Activated CD8-positive, alpha-beta memory T cell treated with anti-CD3 and anti-CD28 coated beads for 1 hour (primary cell): ENCODE measurements around the gene CILP.

Experiments
- DNase-seq, 2 donors: peaks; one replicate each; pipeline ENCODE4 v3.0.0-alpha.2; 2020; ENCODE audit warnings: low read depth in 1 of 2; ENCODE audit errors: extremely low read depth in 1 of 2

CILP gene

DNA sequence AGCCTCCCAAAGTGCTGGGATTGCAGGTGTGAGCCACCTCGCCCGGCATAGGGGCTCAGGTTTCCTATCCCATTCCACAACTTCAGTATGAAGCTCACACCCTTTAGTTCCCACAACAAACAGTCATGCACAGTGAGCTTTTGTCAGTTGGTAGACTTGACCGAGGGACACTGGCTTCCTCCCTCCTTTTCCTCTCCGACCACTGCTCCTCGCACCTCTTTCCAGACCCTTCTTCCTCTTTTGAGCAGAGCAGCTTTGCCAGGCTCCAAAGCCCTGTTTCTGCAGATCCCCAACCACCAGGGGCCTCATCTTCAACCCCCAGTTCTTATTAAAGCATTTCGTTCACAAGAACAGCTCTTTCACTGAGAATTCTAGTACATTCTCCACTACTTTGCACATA lies 12.7 kb upstream of the CILP start:
- DNase-seq: no peak

DNA sequence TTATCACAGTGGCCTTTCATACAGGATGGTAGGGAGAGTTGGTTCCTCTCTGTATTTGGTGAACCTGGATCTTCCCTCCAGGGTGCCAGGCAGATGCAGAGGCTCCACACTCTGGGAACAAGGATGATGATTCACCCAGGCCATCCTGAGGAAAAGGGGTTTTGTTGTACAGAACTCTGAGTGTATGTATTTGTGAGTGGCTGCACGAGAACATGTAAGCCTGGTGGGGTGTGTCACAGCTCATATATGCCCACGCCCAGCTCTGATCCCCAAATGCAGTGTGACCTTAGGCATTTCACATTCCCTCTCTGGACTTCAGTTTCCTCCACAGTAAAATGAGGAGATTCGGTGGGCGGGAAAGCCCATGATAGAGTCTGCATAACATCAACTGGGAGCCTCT lies 11.6 kb upstream of the CILP start:
- DNase-seq: no peak

DNA sequence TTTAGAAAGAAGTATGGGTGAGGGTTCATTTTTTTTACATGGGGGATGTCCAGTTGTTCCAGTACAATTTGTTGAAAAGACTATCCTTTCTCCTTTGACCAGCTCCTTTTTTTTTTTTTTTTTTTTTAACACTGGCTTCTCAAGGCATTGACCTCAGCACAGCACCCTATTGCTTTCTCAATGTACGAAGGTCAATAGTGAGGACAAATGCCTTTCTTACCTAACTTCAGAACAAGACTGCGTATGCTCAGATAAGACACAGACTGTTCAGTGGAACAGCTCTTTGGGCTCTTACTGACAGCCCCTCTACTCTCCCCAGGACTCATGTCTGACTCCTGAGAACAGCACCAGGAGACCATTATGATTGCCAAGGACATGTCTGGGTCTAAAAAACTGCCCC lies 10.4 kb upstream of the CILP start:
- no peak for DNase-seq

DNA sequence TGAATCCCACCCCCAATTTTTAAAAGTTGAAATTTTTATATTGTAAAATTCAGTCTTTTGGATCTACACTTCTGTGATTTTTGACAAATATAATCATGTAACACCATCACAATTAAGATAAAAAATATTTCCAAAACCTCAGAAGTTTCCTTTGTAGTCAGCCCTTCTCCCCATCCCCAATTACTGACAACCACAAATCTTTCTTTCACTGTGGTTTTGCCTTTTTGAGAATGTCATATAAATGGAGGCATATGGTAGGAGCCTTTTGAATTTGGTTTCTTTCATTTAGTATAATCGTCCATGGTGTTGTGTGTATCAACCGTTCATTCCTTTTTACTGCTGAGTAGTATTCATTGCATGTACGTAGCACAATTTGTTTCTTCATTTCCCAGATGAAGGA lies 7.9 kb upstream of the CILP start:
- DNase-seq: no peak

DNA sequence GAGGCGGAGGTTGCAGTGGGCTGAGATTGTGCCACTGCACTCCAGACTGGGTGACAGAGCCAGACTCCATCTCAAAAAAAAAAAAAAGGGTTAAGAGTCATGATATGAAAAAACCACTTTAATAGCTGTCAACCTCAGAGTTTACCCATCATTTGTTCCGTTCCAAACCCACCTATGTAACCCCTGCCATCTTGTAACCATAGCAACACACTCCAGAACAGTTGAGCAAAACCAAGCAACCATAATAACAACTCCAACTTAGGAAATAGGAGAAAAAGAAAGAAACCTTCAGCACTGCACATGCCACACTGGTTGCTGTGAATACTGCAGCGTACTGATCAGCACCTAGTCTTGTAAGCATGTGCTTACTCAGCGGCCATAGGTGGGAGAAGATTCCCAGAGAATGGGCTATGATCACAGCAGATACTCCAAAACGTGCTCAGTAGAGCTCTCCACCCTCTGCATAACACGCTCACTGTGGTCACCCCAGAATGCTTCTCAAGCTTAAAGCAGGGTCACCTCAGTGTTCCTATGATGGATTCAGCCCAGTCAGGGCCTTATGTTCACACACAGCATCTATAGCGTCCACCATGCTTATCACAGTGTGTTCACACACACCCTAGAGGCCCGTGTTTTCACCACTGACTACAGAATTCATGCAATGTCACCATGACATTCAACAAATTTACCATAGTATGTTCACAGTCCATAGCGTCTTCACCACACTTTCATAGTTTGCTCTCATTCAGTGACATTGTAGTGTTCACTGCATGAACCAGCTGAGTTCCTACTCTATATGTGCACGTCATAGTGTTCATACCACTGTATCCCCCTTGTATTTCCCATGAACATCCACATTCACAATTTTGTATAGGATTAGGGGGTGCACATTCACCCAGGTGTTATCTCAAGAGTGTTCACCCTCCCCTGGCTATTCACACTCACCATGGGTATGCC lies 6.5 kb upstream of the CILP start:
- no peak for DNase-seq

DNA sequence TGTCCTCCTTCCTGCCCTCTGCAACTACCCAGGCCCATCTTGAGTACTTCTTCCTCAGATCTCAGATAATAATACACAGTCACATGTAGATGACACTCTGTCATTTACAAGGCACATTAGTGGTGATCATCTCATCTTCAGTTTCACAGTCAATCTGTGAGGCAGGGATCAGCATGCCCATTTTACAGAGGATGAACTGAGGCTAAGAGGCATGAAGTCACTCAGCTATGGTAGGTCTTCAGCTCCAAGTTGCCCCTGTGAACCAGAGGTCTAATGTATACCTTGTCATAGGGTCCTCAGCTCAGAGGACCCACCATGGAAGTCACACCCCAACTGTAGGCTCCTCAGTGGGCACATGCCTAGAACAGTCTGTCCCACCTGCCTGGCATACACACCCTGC lies 4.2 kb upstream of the CILP start:
- no peak for DNase-seq

DNA sequence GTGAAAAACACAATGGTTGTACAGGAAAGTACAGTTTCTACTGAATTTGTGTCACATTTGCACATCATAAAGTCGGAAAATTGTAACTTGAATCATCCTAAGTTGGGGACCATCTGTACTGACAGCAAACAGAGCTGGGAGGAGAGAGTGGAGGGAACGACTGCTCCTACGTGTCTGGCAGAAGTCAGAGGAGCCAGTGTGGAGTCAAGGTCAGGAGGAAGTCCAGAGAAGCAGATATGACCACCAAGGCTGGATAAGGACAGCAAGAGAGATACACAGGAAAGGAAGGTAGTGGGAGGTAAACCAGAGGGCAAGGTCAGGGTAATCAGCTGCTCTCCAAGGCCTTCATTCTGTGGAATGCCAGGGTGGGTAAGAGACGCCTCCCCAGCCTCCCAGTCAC lies 2.7 kb upstream of the CILP start:
- no peak for DNase-seq

DNA sequence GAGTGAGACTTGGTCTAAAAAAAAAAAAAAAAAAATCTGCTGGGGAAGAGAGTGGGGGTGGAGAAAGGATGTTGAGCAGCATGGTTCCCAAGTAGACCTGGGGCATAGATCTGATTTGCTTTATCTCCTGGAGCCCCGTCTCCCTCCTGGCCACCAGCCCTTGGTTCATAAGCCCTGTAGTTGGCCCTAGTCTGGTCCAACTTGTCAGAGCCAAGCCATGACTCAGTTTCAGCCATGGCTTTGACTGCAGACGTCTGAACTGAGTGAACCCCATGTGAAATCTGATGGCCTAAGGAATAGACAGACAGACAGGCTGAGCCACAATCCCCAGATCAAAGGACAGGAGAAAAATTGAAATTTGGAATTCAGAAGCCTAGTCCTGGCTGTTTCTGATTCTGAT lies 2.0 kb upstream of the CILP start:
- no peak for DNase-seq

DNA sequence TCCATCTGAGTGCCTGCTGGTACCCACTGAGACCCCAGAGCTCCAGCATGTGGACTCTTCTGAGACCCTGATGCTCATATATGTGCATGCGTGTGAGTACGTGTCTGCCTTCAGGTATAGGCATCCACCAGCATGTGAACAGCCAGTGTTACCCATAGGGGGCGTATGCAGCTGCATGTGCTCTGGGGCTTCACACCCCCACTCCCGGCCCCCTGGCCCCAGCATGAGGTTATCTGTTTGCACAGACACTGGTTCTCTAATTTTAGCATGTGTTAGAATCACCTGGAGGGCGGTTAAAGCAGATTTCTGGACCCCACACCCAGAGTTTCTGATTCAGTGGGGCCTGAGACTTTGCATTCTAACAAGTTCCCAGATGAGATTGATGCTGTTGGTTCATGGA lies 824 bp upstream of the CILP start:
- no peak for DNase-seq

DNA sequence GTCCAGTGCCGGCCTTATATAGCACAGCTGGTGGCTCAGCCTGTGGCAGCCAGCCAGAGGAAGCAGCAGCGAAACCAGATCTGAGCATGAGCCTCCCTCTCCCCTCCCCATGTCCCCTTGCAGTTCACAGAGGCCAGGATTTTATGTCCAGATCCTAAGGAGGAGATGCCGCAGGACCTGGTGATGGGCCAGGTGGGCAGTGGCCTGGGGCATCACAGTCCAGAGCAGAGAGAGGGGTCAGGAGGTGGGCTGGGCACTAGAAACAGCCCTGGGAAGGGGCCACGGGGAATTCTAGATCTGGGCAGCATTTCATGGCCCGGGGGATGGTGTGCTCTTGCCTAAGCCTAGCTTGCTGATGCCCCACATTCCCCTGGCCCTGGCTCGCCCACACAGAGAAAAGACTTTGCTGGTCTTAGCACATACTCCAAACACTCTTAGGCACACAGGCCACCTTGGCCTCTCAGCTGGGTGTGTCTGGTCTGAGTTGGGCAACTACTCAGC lies 259 bp upstream of the CILP start:
- DNase-seq: no peak

DNA sequence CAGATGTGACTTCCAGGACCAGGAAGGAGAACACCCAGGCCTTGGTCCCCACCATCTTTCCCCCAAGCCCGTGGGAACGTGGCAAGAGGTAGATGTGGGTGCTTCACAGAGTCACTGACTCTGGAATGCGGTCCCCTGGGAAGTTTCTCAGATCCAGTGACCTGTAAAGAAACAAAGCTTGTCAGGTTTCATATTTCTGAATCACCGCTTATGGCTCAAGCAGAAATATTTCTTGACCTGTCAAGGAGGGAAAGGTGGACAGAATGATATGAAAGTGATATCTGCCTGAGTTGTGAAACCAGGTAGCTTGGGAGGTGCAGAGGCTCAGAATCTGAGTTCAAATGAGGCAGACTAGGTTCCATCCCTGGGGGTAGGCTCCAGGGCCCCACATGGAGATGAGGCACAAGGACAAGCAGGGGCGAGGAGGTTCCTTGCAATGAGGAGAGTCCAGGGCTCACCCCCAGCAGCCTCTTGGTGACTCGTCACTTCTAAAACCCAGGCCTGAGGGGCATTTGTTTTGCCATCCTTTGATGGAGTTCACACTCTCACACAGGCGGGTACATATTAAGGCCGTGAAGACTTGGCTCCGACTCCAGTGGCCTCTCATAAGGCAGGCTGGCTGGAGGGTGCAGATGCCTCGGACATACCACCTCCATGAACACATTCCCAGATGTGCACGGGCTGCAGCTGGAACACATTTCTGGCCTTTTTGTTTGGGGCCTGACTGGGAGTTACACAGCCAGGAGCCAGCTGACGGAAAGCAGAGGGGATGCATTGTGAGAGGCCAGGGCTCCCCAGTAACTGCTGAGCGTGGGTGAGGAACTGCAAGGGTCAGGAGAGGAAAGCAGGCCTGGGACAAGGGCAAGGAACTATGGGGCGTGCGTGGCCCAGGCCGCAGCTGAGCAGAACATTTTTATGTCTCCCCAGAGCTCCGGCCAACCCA lies 1.3 kb downstream of the CILP start:
- DNase-seq: no peak

DNA sequence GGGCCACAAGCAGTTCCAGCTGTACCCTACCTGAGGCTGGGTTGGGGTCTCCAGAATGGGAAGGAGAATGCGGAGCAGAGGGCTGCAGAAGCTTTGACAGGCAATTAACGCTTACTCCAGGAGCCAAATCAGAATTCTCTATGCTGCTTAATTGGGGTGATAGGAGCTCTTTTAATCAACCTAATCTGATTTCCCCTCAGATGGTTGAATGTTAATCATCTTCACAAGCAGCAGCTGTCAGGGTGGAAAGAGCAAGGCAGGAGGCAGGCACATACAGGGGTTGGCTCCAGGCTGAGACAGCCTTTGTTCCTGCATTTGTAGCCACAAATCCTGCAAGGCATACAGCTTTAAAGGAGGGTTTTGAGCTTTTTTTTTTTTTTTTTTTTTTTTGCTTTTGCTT lies 2.6 kb downstream of the CILP start:
- no peak for DNase-seq

DNA sequence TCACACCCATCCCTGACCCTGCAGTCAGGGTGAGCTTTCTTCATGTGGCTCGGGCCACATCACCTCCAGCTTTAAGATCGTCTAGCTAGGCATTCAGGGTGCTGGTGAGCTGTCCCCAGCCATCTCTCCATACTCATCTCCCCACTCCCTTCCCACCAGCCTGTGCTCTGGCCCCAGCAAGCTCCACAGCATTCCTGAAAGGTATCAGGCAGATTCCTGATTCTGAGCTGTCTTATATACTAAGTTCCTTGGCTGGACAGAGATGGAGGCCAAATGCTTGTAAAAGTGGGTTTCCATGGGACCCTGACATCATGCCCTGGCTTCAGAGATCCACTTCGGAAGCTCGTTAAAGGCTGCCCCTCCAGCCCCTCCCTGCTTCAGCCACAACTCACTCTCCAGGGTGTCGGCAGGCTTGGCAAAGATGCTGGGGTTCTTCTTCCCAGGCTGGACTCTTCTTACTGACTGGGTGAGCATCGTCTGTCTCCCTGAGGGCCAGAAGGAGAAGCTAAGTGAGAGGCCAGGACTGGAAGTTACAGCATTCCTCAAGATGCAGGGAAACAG lies 3.9 kb downstream of the CILP start:
- no peak for DNase-seq

DNA sequence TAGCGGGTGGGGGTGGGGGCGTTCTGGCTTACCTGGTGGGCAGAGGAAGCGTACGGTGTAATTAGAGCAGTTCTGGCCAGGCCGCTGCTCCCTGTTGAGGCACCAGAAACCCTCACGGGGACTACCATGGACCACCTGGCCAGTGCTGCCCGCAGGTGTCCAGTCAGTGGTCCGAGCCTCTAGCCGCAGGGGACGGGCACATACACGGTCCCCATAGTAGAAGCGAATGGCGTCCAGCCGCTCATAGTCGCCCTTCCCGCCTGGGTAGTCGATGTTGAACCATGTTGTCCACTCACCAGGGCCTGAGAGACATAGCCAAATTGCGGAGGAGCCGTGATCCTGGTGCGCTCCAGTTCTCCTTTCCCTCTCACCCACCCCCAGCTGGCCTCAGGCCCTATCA lies 4.5 kb downstream of the CILP start:
- no peak for DNase-seq

DNA sequence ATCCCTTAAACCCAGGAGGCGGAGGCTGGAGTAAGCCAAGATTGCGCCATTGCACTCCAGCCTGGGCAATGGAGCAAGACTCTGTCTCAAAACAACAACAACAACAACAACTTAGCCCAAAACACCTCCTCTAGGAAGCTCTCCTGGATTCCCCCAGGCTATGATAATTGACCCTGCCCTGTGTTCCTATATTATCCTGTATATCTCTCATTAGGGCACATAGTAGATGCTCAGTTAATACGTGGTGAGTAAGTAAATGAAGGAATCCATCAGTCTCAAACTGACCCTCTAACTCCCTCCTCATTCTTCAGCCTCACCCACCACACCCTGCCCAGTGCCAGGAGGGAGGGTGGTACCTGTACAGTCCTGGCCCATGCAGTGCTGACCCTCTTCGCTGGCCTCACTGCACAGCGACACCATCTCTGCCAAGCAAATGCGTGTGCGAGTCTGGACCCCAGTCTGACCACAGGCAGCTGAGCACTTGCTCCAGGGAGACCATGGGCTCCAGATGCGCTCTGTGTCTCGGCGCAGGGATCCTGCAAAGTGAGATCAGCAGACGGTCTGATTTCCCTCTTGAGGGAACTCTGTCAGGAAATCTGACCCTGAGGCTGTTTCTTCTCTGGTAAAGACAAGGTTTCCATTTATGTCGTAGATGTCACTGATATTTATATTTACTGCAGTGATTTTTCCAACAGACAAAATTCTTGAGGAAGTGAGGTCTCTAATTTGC lies 6.2 kb downstream of the CILP start:
- DNase-seq: no peak

DNA sequence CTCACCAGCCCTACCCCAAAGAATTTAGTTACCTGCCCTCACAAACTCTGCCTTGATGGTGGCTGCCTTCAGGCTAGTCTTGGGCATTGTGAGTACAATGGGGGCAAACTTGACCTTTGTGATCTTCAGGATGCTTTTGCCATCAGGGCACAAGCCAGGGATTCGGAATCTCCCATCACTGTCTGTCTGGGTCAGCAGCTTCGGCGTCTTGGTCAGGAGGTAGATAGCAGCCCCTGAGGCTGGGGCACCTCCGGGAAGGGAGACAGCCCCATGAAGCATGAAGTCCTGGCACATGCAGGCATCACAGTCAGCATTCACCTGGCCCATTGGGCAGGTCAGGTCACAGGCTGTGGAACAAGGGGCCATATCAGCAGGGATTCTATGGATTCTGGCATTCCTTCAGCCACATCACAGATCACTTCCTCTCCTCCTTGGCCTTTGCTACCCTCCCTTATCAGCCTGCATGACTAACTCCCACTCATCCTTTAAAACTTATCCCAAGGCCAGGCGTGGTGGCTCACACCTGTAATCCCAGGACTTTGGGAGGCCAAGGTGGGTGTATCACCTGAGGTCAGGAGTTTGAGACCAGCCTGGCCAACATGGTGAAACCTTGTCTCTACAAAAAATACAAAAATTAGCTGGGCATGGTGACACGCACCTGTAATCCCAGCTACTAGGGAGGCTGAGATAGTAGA lies 6.9 kb downstream of the CILP start:
- DNase-seq: no peak

DNA sequence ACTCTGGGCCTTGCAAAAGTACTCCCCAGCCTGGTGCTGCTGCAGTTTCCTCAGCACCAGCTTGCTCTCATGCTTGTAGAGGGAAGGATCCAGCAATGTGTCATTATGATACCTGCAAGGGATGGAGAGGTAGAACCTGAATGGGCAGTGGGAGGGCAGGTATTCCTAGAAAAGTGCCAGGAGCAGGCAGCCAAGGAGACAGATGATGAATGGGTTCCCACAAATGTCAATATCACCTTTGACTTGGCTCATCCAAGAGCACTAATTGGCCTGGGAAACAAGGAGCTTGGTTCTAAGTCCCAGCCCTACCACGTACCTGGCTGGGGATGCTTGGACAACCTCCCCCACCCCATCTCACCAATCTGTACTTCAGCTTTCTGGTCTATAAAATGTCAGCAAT lies 9.4 kb downstream of the CILP start:
- DNase-seq: no peak

DNA sequence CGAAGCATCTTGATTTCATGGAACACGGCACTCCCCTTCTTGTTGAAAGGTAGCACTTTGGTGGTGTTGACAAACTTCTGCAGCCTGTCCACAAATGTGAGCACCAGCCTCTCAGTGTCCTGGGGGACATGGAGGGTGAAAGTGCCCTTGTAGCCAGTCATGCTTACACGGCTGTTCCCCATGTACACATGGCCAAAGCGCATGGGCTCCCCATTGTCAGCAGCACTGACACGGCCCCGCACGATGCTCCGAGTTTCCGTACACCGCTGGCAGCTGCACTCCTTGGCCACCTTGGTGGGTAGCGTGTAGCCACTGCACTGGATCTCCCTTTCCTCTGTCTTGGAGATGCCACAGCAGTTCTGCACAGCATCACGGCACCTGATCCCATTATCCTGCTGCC lies 12.7 kb downstream of the CILP start:
- no peak for DNase-seq

DNA sequence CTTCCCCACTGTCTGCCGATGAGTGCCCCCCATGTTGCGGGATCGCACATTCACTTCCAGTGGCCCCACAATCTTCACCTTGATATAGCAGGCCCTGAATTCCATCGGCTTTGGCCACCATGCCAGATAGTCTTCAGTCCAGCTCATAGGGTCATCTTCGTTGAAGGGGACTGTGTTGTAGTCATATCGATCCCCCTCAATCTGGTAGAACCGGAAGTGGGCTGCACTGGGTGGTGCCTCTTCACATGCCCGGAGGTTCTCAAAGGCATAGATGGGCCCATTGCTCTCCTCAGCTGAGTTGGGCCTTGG lies 14.0 kb downstream of the CILP start:
- no peak for DNase-seq

DNA sequence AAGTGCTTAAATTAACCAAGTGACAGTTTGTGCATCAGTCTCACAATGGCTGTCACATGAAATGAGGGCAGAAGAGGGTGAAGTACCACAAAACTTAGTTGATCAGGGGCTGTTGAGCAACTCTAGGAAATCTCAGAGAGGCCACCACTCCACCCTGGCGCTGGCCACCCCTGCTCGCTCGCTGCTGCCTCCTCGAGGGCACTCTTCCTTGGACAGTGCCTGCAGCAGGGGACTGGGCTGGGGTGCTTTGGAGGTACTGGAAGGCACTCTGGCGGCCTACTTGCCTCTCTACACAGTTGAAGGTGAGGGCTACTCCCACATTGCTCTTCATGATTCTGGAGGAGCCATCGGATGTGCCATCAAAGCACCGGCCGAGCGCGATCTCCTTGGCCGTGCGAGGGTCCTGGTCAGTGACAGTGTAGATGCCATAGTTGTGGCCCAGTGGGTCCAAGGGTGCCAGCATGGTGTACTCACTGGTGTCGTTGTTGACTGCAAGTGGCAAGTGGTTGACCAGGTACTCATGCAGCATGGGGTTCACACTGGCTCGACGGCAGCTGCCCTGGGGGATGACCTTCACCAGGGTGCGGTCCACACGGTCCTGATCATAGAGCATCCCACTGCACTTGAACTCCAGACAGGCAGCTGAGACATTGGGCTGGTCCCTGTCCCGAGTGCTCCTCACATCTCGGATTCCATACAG lies 14.5 kb downstream of the CILP start:
- no peak for DNase-seq
